Ishikawa (cell line): ENCODE results near the gene OR5D18.

Source experiments
- CEBPB ChIP-seq: IDR thresholded peaks from 2 replicates; pipeline ENCODE4 v1.6.1; 2012
- CREB1 ChIP-seq: IDR thresholded peaks from 2 replicates; pipeline ENCODE4 v1.6.1; 2012; ENCODE audit warnings: low read depth
- EGR1 ChIP-seq: IDR thresholded peaks from 2 replicates; pipeline ENCODE4 v1.6.1; 2012
- EP300 ChIP-seq: IDR thresholded peaks from 2 replicates; pipeline ENCODE4 v1.6.1; 2012; ENCODE audit warnings: borderline replicate concordance
- FOXM1 ChIP-seq: IDR thresholded peaks from 2 replicates; pipeline ENCODE4 v1.6.1; 2012; ENCODE audit warnings: low read depth, borderline replicate concordance
- MAX ChIP-seq: IDR thresholded peaks from 2 replicates; pipeline ENCODE4 v1.6.1; 2012
- NFIC ChIP-seq: IDR thresholded peaks from 2 replicates; pipeline ENCODE4 v1.6.1; 2012
- RAD21 ChIP-seq: IDR thresholded peaks from 2 replicates; pipeline ENCODE4 v1.6.1; 2012; ENCODE audit warnings: low read depth
- REST ChIP-seq: IDR thresholded peaks from 2 replicates; pipeline ENCODE4 v1.6.1; 2012; ENCODE audit warnings: low read depth, mild to moderate bottlenecking
- TAF1 ChIP-seq: IDR thresholded peaks from 2 replicates; pipeline ENCODE4 v1.6.1; 2012; ENCODE audit warnings: low read depth, mild to moderate bottlenecking
- TCF12 ChIP-seq: IDR thresholded peaks from 2 replicates; pipeline ENCODE4 v1.6.1; 2012; ENCODE audit warnings: low read depth
- TEAD4 ChIP-seq: IDR thresholded peaks from 2 replicates; pipeline ENCODE4 v1.6.1; 2012
- USF1 ChIP-seq: IDR thresholded peaks from 2 replicates; pipeline ENCODE4 v1.6.1; 2012
- YY1 ChIP-seq: IDR thresholded peaks from 2 replicates; pipeline ENCODE4 v1.6.1; 2012; ENCODE audit warnings: low read depth
- ZBTB7A ChIP-seq: IDR thresholded peaks from 2 replicates; pipeline ENCODE4 v1.6.1; 2012; ENCODE audit warnings: low read depth

Gene OR5D18

GRCh38 chr11:55795256-55795655, 24.2 kb upstream of the OR5D18 start, which contains the start of gene OR5D14:
OR5D14 (plus strand) TSS chr11:55795556; CDS start chr11:55795556, 0 bp downstream.
- TF ChIP-seq REST (no peak), FOXM1 (no peak), USF1 (no peak), CEBPB (no peak), MAX (no peak), NFIC (no peak), EGR1 (no peak), ZBTB7A (no peak), TCF12 (no peak), RAD21 (no peak), TAF1 (no peak)

GRCh38 chr11:55806248-55806647, 13.2 kb upstream of the OR5D18 start:
- TF ChIP-seq EP300 (no peak), TEAD4 (no peak), TCF12 (no peak), ZBTB7A (no peak), YY1 (no peak), USF1 (no peak), CREB1 (no peak), REST (no peak), EGR1 (no peak), TAF1 (no peak), RAD21 (no peak), NFIC (no peak), CEBPB (no peak)

- no peak for TF ChIP-seq REST
- TF ChIP-seq CEBPB = no peak
- no peak for TF ChIP-seq EGR1
- TF ChIP-seq TEAD4 = no peak
- TF ChIP-seq YY1 = no peak
- no peak for TF ChIP-seq USF1
- TF ChIP-seq NFIC = no peak
- no peak for TF ChIP-seq CREB1
- no peak for TF ChIP-seq FOXM1
Measured at GRCh38 chr11:55811067-55811466, 8.4 kb upstream of the OR5D18 start, which contains the start of gene OR5L1. OR5L1 (plus strand) TSS chr11:55811367; CDS start chr11:55811467, 100 bp downstream.

GRCh38 chr11:55826919-55827318, 7.5 kb downstream of the OR5D18 start, which contains the start of gene OR5L2:
OR5L2 (plus strand) TSS chr11:55827219; CDS start chr11:55827219, 0 bp downstream.
- TF ChIP-seq TCF12 = no peak
- no peak for TF ChIP-seq MAX
- TF ChIP-seq RAD21 = no peak
- TF ChIP-seq TAF1 = no peak
- no peak for TF ChIP-seq CEBPB
- no peak for TF ChIP-seq REST
- TF ChIP-seq NFIC = no peak
- TF ChIP-seq EGR1 = no peak
- no peak for TF ChIP-seq FOXM1
- no peak for TF ChIP-seq TEAD4
- no peak for TF ChIP-seq ZBTB7A
- no peak for TF ChIP-seq CREB1
- TF ChIP-seq YY1 = no peak
- no peak for TF ChIP-seq USF1
- TF ChIP-seq EP300 = no peak
